Keratinocyte (primary cell): ENCODE results near the gene PUS3.

ENCODE experiments used
- CTCF ChIP-seq, 3 experiments: IDR thresholded peaks in 1 of 3; conservative IDR thresholded peaks in 1 of 3; optimal IDR thresholded peaks in 1 of 3; 2 replicates in 2 of 3; 3 replicates in 1 of 3; pipeline versions ENCODE3 to v1.5.1; 2011; ENCODE audit warnings: low read length in 3 of 3, mild to moderate bottlenecking in 3 of 3, moderate library complexity in 2 of 3, control low read depth in 1 of 3, inconsistent platforms in 1 of 3; ENCODE audit not compliant: insufficient read depth in 2 of 3; ENCODE audit errors: extremely low read depth in 1 of 3
- EZH2 ChIP-seq: IDR thresholded peaks from one replicate; pipeline ENCODE4 v1.6.1; 2012; ENCODE audit warnings: inconsistent platforms, mild to moderate bottlenecking, low read length, moderate library complexity

DNA sequence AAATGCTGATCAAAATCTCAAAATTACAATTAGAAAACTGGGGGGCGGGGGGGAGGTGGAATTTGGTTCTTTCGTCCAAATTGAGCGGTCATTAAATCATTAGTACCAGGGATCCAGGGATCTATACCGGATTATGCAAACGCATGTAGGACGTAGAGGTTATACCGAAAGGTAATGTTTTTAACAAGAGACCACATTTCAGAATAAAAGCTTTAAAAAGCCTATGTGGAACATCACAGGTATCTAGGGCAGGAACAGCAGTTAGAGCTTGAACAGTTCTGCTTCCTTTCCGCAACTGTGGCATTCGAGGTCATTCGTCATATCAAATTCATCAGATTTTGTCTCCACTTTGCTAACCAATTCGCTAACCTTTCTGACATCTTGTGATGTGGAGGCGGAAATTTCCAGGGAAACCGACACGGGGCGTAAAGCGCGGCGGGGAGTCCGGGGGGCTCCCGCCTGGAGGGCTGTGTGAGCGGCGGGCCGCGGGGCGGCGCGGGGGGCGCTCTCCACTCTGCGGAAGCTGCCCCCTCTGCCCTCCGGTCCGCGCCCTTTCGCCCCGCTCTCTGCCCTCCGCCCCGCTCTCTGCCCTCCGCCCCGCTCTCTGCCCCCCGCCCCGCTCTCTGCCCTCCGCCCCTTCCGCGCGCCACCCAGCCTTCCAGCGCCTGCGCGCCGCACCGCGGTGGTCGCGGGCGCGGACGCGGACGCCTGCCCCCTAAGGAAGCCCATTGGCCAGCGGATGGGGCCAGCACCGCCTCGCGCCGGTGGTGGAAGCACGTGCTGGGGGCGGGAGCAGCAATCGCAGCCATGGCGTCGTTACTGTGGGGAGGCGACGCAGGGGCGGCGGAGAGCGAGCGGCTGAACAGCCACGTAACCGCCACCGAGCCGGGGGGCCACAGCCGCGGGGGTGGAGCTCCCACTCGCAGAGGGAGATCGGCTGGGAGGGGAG lies 979 bp upstream of the PUS3 start, which contains the start of gene DDX25:
- TF ChIP-seq CTCF (optimal IDR thresholded peaks at IDR 0.05 in 1 of 3, IDR thresholded peaks at IDR 0.05 in 1 of 3, conservative IDR thresholded peaks at IDR 0.05 in 1 of 3; ENCODE audit: extremely low read depth in 1 of 3, insufficient read depth in 2 of 3, low read length in 3 of 3) (no peak), EZH2 (peak; percentile 81)
